AG04450 (cell line): ENCODE data around the gene NPR1. TPM values are rescaled to one million over a fixed set of nuclear protein-coding genes. Genes with fewer than 3 reads are reported as not detected.

Experiments used
- CTCF ChIA-PET: fragments of 300-600, 350-600 bp; formaldehyde crosslinking; extraction: SDS; loops from one replicate; lab custom pipeline; 2022; ENCODE audit warnings: antibody characterized with exemption, inconsistent platforms; lab: Charles Lee
- POLR2A ChIA-PET: fragments of 350-600 bp; formaldehyde crosslinking; extraction: SDS; loops from one replicate; lab custom pipeline; 2021; ENCODE audit warnings: antibody characterized with exemption, inconsistent platforms; lab: Yijun Ruan, JAX
- DNase-seq: peaks from one replicate; pipeline ENCODE4 v3.0.0-alpha.2; 2011; ENCODE audit warnings: low read depth, low spot score
- H3K27ac ChIP-seq: one replicate; pipeline ENCODE4 v1.5.1; 2012; ENCODE audit warnings: low read depth, low read length, control low read depth
- H3K27me3 ChIP-seq: one replicate; pipeline ENCODE4 v1.6.0; 2012; ENCODE audit warnings: low read length; ENCODE audit not compliant: control insufficient read depth, insufficient read depth
- H3K4me3 ChIP-seq: 2 replicates; pipeline ENCODE4 v1.5.1; 2011; ENCODE audit warnings: mild to moderate bottlenecking, low read depth, low read length, control low read depth
- H3K9me3 ChIP-seq: 2 replicates; pipeline ENCODE4 v1.5.1; 2012; ENCODE audit warnings: low read length; ENCODE audit not compliant: control insufficient read depth, insufficient read depth
- CTCF ChIP-seq: IDR thresholded peaks from 2 replicates; pipeline ENCODE4 v1.5.1; 2011; ENCODE audit warnings: low read depth, low read length, control low read depth, inconsistent platforms
- polyA plus RNA-seq: library from polyadenylated mRNA; depleted of rRNA; stranded (reverse); fragments of >200 nt; gene quantifications from 2 replicates; pipeline ENCODE4 v1.2.3, GENCODE V29; 2011

Gene NPR1
- polyA plus RNA-seq, 1 experiment = 0.02 TPM

- H3K4me3 ChIP-seq = no peak overlapping the region
Observed at GRCh38 chr1:153688276-153688675, 9.8 kb downstream of the NPR1 start.

GRCh38 chr1:153688736-153689328, 10.3 kb downstream of the NPR1 start:
- ChIA-PET POLR2A (no interaction called here), CTCF (interaction anchor here (3.0 kb wide), 1 partner anchor 11 kb away, joined by 11 read pairs; the partner anchor contains the start of gene NPR1)
- DNase-seq = no peak
- no peak for TF ChIP-seq CTCF
- H3K4me3 ChIP-seq = no peak overlapping the region
- H3K9me3 ChIP-seq = no peaks in the 10 kb centered on the region; the same call in 1 of the 2 replicates
- H3K27ac ChIP-seq = no peak overlapping the region
- H3K27me3 ChIP-seq = peaks cover 36% of the 10 kb centered on the region

More at GRCh38 chr1:153688276-153688675, 9.8 kb downstream of the NPR1 start:
- ChIA-PET POLR2A (no interaction called here), CTCF (interaction anchor here (3.0 kb wide), 1 partner anchor 11 kb away, joined by 11 read pairs; the partner anchor contains the start of gene NPR1)
- Histone ChIP-seq H3K27me3 (peaks cover 40% of the 10 kb centered on the region), H3K27ac (no peak overlapping the region), H3K9me3 (no peaks in the 10 kb centered on the region; the same call in 1 of the 2 replicates)
- no peak for TF ChIP-seq CTCF
- DNase-seq = no peak

GRCh38 chr1:153693466-153693865, 15.0 kb downstream of the NPR1 start:
- ChIA-PET CTCF (no interaction called here), POLR2A (no interaction called here)
- no peak for DNase-seq
- no peak overlapping the region for H3K4me3 ChIP-seq
- no peaks in the 10 kb centered on the region; the same call in 1 of the 2 replicates for H3K9me3 ChIP-seq
- TF ChIP-seq CTCF = no peak
- no peak overlapping the region for H3K27ac ChIP-seq
- H3K27me3 ChIP-seq = peaks cover 9% of the 10 kb centered on the region

GRCh38 chr1:153696741-153697140, 18.3 kb downstream of the NPR1 start:
- CTCF ChIA-PET = no interaction called here
- H3K27me3 ChIP-seq = peaks cover 5% of the 10 kb centered on the region
- POLR2A ChIA-PET = interaction anchor here (0.6 kb wide), 1 partner anchor 17 kb away, joined by 6 read pairs; no protein-coding TSS in a partner anchor
- DNase-seq = no peak
- H3K27ac ChIP-seq = no peak overlapping the region
- H3K9me3 ChIP-seq = no peaks in the 10 kb centered on the region; the same call in 1 of the 2 replicates
- no peak for TF ChIP-seq CTCF
- no peak overlapping the region for H3K4me3 ChIP-seq
